Loucy (cell line): ENCODE measurements around the gene CGB1.
A peak's percentile ranks its signal among the peaks of the same experiment; 100 is the strongest.

Experiments used
- H2AFZ ChIP-seq: fragments of 200-600 bp; sonication (generic); 2 replicates; pipeline ENCODE4 v1.6.0; 2016; ENCODE audit warnings: antibody characterized with exemption, mild to moderate bottlenecking, low read length, moderate library complexity
- H3F3A ChIP-seq: fragments of 200-600 bp; 2 replicates; pipeline ENCODE4 v1.6.0; 2016; ENCODE audit warnings: antibody characterized with exemption, low read depth, mild to moderate bottlenecking
- H3K27me3 ChIP-seq: fragments of 200-600 bp; sonication (generic); 2 replicates; pipeline ENCODE4 v1.6.1; 2014; ENCODE audit warnings: low read length, mild to moderate bottlenecking; ENCODE audit not compliant: insufficient read depth, poor library complexity, severe bottlenecking
- H3K36me3 ChIP-seq: fragments of 200-600 bp; sonication (generic); 2 replicates; pipeline ENCODE4 v1.6.1; 2016; ENCODE audit warnings: low read length; ENCODE audit not compliant: insufficient read depth
- H3K4me1 ChIP-seq: fragments of 200-600 bp; sonication (generic); 2 replicates; pipeline ENCODE4 v1.5.1; 2014; ENCODE audit warnings: low read length, mild to moderate bottlenecking; ENCODE audit not compliant: insufficient read depth, poor library complexity, severe bottlenecking
- H3K4me2 ChIP-seq: fragments of 200-600 bp; sonication (generic); 2 replicates; pipeline ENCODE4 v1.6.0; 2014; ENCODE audit warnings: antibody characterized with exemption, low read length, low read depth, mild to moderate bottlenecking; ENCODE audit not compliant: poor library complexity, severe bottlenecking
- H3K4me3 ChIP-seq: fragments of 200-600 bp; sonication (generic); 2 replicates; pipeline ENCODE4 v1.5.1; 2014; ENCODE audit warnings: low read length, mild to moderate bottlenecking, mixed read lengths; ENCODE audit not compliant: poor library complexity, severe bottlenecking
- H3K79me2 ChIP-seq: fragments of 200-600 bp; sonication (generic); 2 replicates; pipeline ENCODE4 v1.6.1; 2014; ENCODE audit warnings: low read length; ENCODE audit not compliant: insufficient read depth
- H3K9ac ChIP-seq: fragments of 200-600 bp; sonication (generic); 2 replicates; pipeline ENCODE4 v1.6.0; 2014; ENCODE audit warnings: mild to moderate bottlenecking, low read depth, low read length, moderate library complexity; ENCODE audit not compliant: poor library complexity, severe bottlenecking
- H3K9me2 ChIP-seq: fragments of 200-600 bp; sonication (generic); replicated peaks from 2 replicates; pipeline ENCODE4 v1.6.1; 2016; ENCODE audit warnings: low read depth, low read length, mixed read lengths
- H3K9me3 ChIP-seq: fragments of 200-600 bp; sonication (generic); 2 replicates; pipeline ENCODE4 v1.6.1; 2014; ENCODE audit warnings: mild to moderate bottlenecking, antibody characterized with exemption, low read length, low read depth; ENCODE audit not compliant: insufficient read depth
- H4K20me1 ChIP-seq: fragments of 200-600 bp; sonication (generic); 2 replicates; pipeline ENCODE4 v1.6.0; 2014; ENCODE audit warnings: antibody characterized with exemption, low read length, mild to moderate bottlenecking; ENCODE audit not compliant: insufficient read depth, poor library complexity, severe bottlenecking
- CTCF ChIP-seq: fragments of 200-600 bp; sonication (generic); conservative IDR thresholded peaks from 2 replicates; pipeline ENCODE4 v1.5.1; 2014; ENCODE audit warnings: mild to moderate bottlenecking, antibody characterized with exemption, low read length
- EZH2phosphoT487 ChIP-seq: fragments of 200-600 bp; IDR thresholded peaks from 2 replicates; pipeline ENCODE4 v1.6.1; 2018; ENCODE audit warnings: antibody characterized with exemption, mild to moderate bottlenecking, moderate library complexity, borderline replicate concordance

Gene CGB1

GRCh38 chr19:48991011-48991609 is 45.6 kb downstream of the CGB1 start:
- H3K9me2 ChIP-seq: no peaks in the 10 kb centered on the region
- peaks cover 18% of the 10 kb centered on the region for H3K4me1 ChIP-seq
- H4K20me1 ChIP-seq: peaks cover 21% of the 10 kb centered on the region
- no peaks in the 10 kb centered on the region for H3K27me3 ChIP-seq
- H3K9me3 ChIP-seq: no peaks in the 10 kb centered on the region
- H3K4me2 ChIP-seq: peak overlapping the region; percentile 87
- TF ChIP-seq EZH2phosphoT487: no peak
- no peak for TF ChIP-seq CTCF
- no peaks in the 10 kb centered on the region for H3F3A ChIP-seq
- H2AFZ ChIP-seq: no peak overlapping the region
- peaks cover 55% of the 10 kb centered on the region for H3K79me2 ChIP-seq
- H3K4me3 ChIP-seq: peak overlapping the region; percentile 89
- no peaks in the 10 kb centered on the region; the same call in 1 of the 2 replicates for H3K36me3 ChIP-seq
- peak overlapping the region; percentile 97 for H3K9ac ChIP-seq

GRCh38 chr19:48990400-48990799 is 46.3 kb downstream of the CGB1 start:
- TF ChIP-seq EZH2phosphoT487: no peak
- no peak for TF ChIP-seq CTCF
- Histone ChIP-seq H3K4me1 (peaks cover 18% of the 10 kb centered on the region), H3F3A (no peaks in the 10 kb centered on the region), H3K9me2 (no peaks in the 10 kb centered on the region), H3K79me2 (peaks cover 48% of the 10 kb centered on the region), H3K27me3 (no peaks in the 10 kb centered on the region), H3K36me3 (no peaks in the 10 kb centered on the region; the same call in 1 of the 2 replicates), H3K4me3 (peak overlapping the region; percentile 26), H2AFZ (no peak overlapping the region), H4K20me1 (peaks cover 18% of the 10 kb centered on the region), H3K4me2 (peak overlapping the region; percentile 87), H3K9me3 (no peaks in the 10 kb centered on the region), H3K9ac (peak overlapping the region; percentile 97)

- Histone ChIP-seq H3K9me3 (no peaks in the 10 kb centered on the region), H3K4me3 (peak overlapping the region; percentile 26), H3K36me3 (no peaks in the 10 kb centered on the region; the same call in 1 of the 2 replicates), H3K79me2 (peaks cover 42% of the 10 kb centered on the region), H3K4me2 (peak overlapping the region; percentile 87), H3K27me3 (no peaks in the 10 kb centered on the region), H3K9ac (peak overlapping the region; percentile 97), H3F3A (no peaks in the 10 kb centered on the region), H3K4me1 (peaks cover 12% of the 10 kb centered on the region), H3K9me2 (no peaks in the 10 kb centered on the region), H4K20me1 (peaks cover 13% of the 10 kb centered on the region), H2AFZ (no peak overlapping the region)
- TF ChIP-seq CTCF: no peak
- TF ChIP-seq EZH2phosphoT487: no peak
These were observed 46.9 kb downstream of the CGB1 start for GRCh38 chr19:48989701-48990291.
